Right kidney (tissue), 1 donor: ENCODE results near the gene GRAMD1B.

ENCODE experiments used
- DNase-seq: peaks from one replicate; pipeline ENCODE4 v3.0.0-alpha.2; 2016

Gene GRAMD1B

GRCh38 chr11:123535401-123535800 lies 105.3 kb downstream of the GRAMD1B start:
- DNase-seq: no peak

- DNase-seq: no peak
These were observed 106.8 kb downstream of the GRAMD1B start for GRCh38 chr11:123536690-123537437.

- DNase-seq: no peak
These were observed 107.7 kb downstream of the GRAMD1B start for GRCh38 chr11:123537726-123538125.

GRCh38 chr11:123543797-123544196 lies 113.7 kb downstream of the GRAMD1B start:
- DNase-seq: no peak

- no peak for DNase-seq
These were observed 114.7 kb downstream of the GRAMD1B start for GRCh38 chr11:123544631-123545375.

- DNase-seq: no peak
These were observed 115.7 kb downstream of the GRAMD1B start for GRCh38 chr11:123545726-123546270.

- no peak for DNase-seq
These were observed 116.4 kb downstream of the GRAMD1B start for GRCh38 chr11:123546515-123546914.

GRCh38 chr11:123547180-123547579 lies 117.1 kb downstream of the GRAMD1B start:
- no peak for DNase-seq

- DNase-seq: no peak
These were observed 118.7 kb downstream of the GRAMD1B start for GRCh38 chr11:123548774-123549173.

GRCh38 chr11:123549926-123550917 lies 120.2 kb downstream of the GRAMD1B start:
- no peak for DNase-seq

- DNase-seq: no peak
These were observed 121.0 kb downstream of the GRAMD1B start for GRCh38 chr11:123551079-123551478.

GRCh38 chr11:123556633-123557032 lies 126.6 kb downstream of the GRAMD1B start:
- DNase-seq: no peak

- no peak for DNase-seq
These were observed 128.7 kb downstream of the GRAMD1B start for GRCh38 chr11:123558536-123559315.

- no peak for DNase-seq
These were observed 129.5 kb downstream of the GRAMD1B start for GRCh38 chr11:123559523-123559955.

GRCh38 chr11:123560006-123560405 lies 129.9 kb downstream of the GRAMD1B start:
- peak; percentile 78 for DNase-seq

GRCh38 chr11:123561431-123561800 lies 131.3 kb downstream of the GRAMD1B start:
- no peak for DNase-seq

GRCh38 chr11:123562158-123562557 lies 132.1 kb downstream of the GRAMD1B start:
- peak; percentile 21 for DNase-seq

- DNase-seq: no peak
These were observed 132.8 kb downstream of the GRAMD1B start for GRCh38 chr11:123562829-123563228.

- no peak for DNase-seq
These were observed 134.2 kb downstream of the GRAMD1B start for GRCh38 chr11:123564221-123564620.

- DNase-seq: no peak
These were observed 136.8 kb downstream of the GRAMD1B start for GRCh38 chr11:123566852-123567251.

GRCh38 chr11:123567466-123567865 lies 137.4 kb downstream of the GRAMD1B start:
- no peak for DNase-seq
